Activated CD4-positive, alpha-beta memory T cell treated with anti-CD3 and anti-CD28 coated beads, Interleukin-2, amount 10 ng/mL, durations not matched to agents 7 days and 5 days (primary cell): Measurements from ENCODE around the gene MMP23B. TPM values are rescaled to one million over a fixed set of nuclear protein-coding genes. Genes with fewer than 3 reads are reported as not detected.
A peak's percentile ranks its signal among the peaks of the same experiment; 100 is the strongest.

Source experiments
- CTCF ChIA-PET: fragments of 350-600 bp; sonication (Branson Sonifier 250); formaldehyde crosslinking; loops from one replicate; lab custom pipeline; 2021; ENCODE audit warnings: antibody characterized with exemption, inconsistent platforms; lab: Charles Lee
- POLR2A ChIA-PET: fragments of 350-600 bp; sonication (Branson Sonifier 250); formaldehyde crosslinking; loops from one replicate; lab custom pipeline; 2021; ENCODE audit warnings: antibody characterized with exemption; lab: Charles Lee
- DNase-seq: peaks from one replicate; pipeline ENCODE4 v3.0.0-alpha.2; 2020
- H3K27ac Mint-ChIP-seq: one replicate; pipeline ENCODE4 v1.8.0; 2021; ENCODE audit warnings: mild to moderate bottlenecking, mixed read lengths
- H3K27me3 Mint-ChIP-seq: one replicate; pipeline ENCODE4 v1.8.0; 2021; ENCODE audit warnings: mixed read lengths
- H3K36me3 Mint-ChIP-seq: one replicate; pipeline ENCODE4 v1.8.0; 2021; ENCODE audit warnings: low read depth, mixed read lengths
- H3K4me1 Mint-ChIP-seq: one replicate; pipeline ENCODE4 v1.8.0; 2021; ENCODE audit warnings: mixed read lengths
- H3K4me3 Mint-ChIP-seq: one replicate; pipeline ENCODE4 v1.8.0; 2021; ENCODE audit warnings: mild to moderate bottlenecking, mixed read lengths
- H3K9me3 Mint-ChIP-seq: one replicate; pipeline ENCODE4 v1.8.0; 2021; ENCODE audit warnings: mixed read lengths
- total RNA-seq, 2 experiments: library from RNA; stranded (reverse); gene quantifications; one replicate each; pipeline ENCODE4 v1.2.3, GENCODE V29; 2021

Gene MMP23B
- total RNA-seq, 2 experiments from 2014 or later: 0.63 to 2.4 TPM

DNA sequence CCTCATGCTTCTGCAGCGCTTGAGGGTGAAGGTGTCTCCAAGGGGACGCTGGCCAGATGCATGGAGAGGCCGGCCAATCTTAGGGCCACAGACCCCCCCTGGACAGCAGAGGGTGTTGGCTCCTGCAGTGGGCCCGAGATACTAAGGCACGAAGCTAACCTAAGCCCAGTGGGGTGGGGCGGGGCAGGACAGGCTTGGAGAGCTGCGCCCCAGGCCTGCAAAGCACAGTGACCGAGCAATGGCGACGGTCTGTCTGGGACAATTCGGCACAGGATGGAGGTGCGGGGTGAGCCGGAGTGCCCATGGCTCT lies 33.3 kb upstream of the MMP23B start:
- Mint-ChIP-seq H3K27me3 (peaks cover 9% of the 10 kb centered on the region), H3K4me1 (peaks cover 8% of the 10 kb centered on the region), H3K4me3 (peak overlapping the region; percentile 72), H3K36me3 (no peaks in the 10 kb centered on the region), H3K9me3 (no peaks in the 10 kb centered on the region), H3K27ac (no peak overlapping the region)
- ChIA-PET POLR2A (interaction anchor here (1.0 to 3.1 kb wide), 4 partner anchors 8 to 32 kb away, joined by 3 to 14 read pairs (median 6); partner anchors contain the start of gene MIB2), CTCF (interaction anchor here (1.1 to 1.2 kb wide), 2 partner anchors 15 to 99 kb away, joined by 3 read pairs; no protein-coding TSS in a partner anchor)
- DNase-seq: no peak

DNA sequence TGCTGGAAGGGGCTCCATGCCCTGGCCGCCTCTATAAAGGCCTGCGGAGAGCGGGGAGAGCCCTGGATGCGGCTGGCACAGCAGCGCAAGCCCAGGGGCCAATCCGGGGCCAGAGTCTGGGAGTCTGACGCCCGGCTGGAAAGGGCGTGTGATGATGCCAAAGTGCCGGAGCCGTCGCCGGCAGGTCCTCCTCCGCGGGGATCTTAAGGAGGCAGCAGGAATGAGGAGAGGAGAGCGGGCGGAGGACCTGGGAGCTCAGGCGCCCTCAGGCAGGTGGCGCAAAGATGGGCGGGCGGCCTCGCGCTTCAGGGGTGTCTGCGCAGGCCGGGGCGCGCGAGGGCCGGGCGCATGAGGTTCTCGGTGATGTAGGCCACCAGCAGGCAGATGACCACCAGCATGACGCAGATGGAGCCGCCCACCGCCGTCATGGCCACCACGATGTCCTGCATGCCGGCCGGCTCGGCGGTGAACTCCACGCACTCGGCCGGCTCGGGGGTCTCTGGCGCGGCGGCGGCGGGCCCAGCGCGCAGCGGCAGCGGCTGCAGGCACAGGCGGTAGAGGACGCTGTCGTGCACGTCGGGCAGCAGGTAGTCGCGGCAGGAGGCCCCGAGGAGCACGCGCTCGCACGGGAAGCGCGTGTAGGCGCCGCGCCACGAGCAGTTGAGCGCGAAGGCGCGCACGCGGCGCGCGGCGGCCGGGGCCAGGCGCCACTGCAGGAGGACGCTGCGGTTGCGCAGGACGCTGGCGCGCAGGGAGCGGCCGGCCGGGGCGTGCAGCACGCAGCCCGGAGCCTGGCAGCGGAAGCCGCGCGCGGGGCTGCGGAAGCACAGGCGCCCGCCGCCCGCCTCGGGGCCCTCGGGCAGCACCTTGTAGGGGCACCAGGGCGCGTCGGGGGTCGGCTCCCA lies 32.7 kb upstream of the MMP23B start:
- H3K27me3 Mint-ChIP-seq: peaks cover 9% of the 10 kb centered on the region
- peak; percentile 55 for DNase-seq

GRCh38 chr1:1599935-1600860 lies 31.8 kb upstream of the MMP23B start, which contains the start of gene FNDC10:
Gene FNDC10 (minus strand): TSS chr1:1600135. CDS start chr1:1600015, 120 bp downstream.
- H3K9me3 Mint-ChIP-seq: no peaks in the 10 kb centered on the region
- peak within 1 kb of the TSS; percentile 40 for H3K27ac Mint-ChIP-seq
- peaks cover 9% of the 10 kb centered on the region for H3K27me3 Mint-ChIP-seq
- ChIA-PET POLR2A (interaction anchor here (1.4 kb wide), 1 partner anchor 14 kb away, joined by 9 read pairs; no protein-coding TSS in a partner anchor), CTCF (no interaction called here)
- H3K36me3 Mint-ChIP-seq: no peaks in the 10 kb centered on the region
- H3K4me1 Mint-ChIP-seq: peaks cover 9% of the 10 kb centered on the region
- H3K4me3 Mint-ChIP-seq: peak within 1 kb of the TSS; percentile 72
- DNase-seq: no peak

More for the DNA sequence above, 32.7 kb upstream of the MMP23B start:
- Mint-ChIP-seq H3K36me3 (no peaks in the 10 kb centered on the region), H3K4me3 (peak overlapping the region; percentile 72), H3K9me3 (no peaks in the 10 kb centered on the region), H3K27ac (peak overlapping the region; percentile 40), H3K4me1 (peaks cover 8% of the 10 kb centered on the region)
- ChIA-PET POLR2A (interaction anchor here (1.0 to 3.1 kb wide), 2 partner anchors 16 to 25 kb away, joined by 3 to 14 read pairs; partner anchors contain the start of gene MIB2), CTCF (interaction anchor here (1.1 kb wide), 1 partner anchor 99 kb away, joined by 3 read pairs; no protein-coding TSS in a partner anchor)

DNA sequence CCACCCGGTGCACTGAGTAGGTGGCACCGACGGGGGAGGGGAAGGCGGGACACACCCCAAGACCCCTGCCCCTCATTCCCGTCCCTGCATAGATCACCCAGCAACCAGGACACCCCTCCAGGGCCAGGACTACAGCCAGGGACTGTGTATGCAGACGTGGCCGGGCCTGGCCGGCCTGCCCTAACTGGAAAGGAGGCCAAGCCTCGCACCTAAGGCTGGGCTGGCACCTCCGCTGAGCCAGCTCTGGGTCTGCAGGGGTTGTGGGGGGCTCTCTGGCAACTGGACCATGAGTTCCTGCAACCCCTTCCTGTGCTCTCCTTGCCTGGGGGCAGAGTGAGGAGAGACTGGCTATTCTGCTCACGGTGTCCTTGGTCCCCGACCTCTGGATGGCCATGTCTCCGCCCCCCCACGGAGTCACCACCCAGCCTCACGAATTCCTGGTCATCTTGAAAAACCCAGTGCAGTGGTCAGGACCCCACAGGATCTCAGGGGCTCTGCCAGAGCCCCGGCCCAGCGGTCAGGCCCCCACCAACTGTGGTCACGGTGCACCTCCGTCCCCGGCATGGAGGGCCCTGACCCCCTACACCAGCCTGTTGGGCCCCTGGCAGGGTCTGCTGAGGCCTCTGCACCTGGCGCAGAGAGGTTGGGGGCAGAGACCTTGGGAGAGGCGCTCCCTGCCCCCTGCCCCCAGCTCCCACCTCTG lies 31.0 kb upstream of the MMP23B start:
- POLR2A ChIA-PET: interaction anchor here (1.4 kb wide), 1 partner anchor 13 kb away, joined by 9 read pairs; no protein-coding TSS in a partner anchor
- Mint-ChIP-seq H3K27ac (no peak overlapping the region), H3K4me1 (peaks cover 9% of the 10 kb centered on the region), H3K4me3 (peak overlapping the region; percentile 44), H3K9me3 (no peaks in the 10 kb centered on the region), H3K36me3 (no peaks in the 10 kb centered on the region), H3K27me3 (peaks cover 9% of the 10 kb centered on the region)
- CTCF ChIA-PET: interaction anchor here (1.4 kb wide), 1 partner anchor 13 kb away, joined by 3 read pairs; no protein-coding TSS in a partner anchor
- DNase-seq: no peak

GRCh38 chr1:1601564-1602303 lies 30.2 kb upstream of the MMP23B start:
- H3K9me3 Mint-ChIP-seq: no peaks in the 10 kb centered on the region
- no peak overlapping the region for H3K27ac Mint-ChIP-seq
- DNase-seq: no peak
- H3K36me3 Mint-ChIP-seq: no peaks in the 10 kb centered on the region
- no peak overlapping the region for H3K4me3 Mint-ChIP-seq
- ChIA-PET CTCF (interaction anchor here (1.4 kb wide), 1 partner anchor 12 kb away, joined by 3 read pairs; no protein-coding TSS in a partner anchor), POLR2A (interaction anchor here (1.4 kb wide), 1 partner anchor 13 kb away, joined by 9 read pairs; no protein-coding TSS in a partner anchor)
- H3K4me1 Mint-ChIP-seq: peaks cover 11% of the 10 kb centered on the region
- peaks cover 9% of the 10 kb centered on the region for H3K27me3 Mint-ChIP-seq

DNA sequence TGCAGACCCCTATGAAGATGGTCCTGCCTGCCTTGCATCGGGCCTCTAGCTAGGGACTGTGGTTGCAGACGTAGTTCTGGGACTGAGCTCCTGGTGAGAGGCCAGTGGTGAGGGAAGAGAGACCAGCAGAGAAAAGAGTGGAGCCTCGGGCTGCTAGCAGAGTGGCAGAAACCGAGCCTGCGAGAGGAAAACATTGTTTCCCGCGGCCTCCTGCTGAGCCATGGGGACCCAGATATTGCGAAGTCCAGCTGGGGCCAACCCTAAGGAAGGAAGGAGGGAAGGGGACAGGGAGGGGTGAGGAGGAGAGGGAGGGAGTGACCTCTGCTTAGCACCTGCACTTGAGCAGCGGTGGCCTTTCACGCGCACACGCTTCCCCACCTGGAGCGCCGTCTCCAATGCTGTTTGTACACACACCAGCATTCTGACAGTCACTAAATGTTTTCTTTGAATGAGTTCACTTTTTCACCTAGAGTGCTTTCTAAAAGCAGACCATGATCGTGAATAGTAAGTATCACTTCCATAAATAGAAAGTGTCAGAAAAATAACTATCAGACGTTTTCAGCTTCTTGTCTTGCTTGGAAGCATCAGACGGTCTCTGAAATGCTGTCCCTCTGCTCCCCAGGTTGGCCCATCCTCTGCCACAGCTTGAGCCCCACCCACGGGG lies 29.5 kb upstream of the MMP23B start:
- peaks cover 9% of the 10 kb centered on the region for H3K27me3 Mint-ChIP-seq
- DNase-seq: no peak
- CTCF ChIA-PET: interaction anchor here (1.4 kb wide), 1 partner anchor 11 kb away, joined by 3 read pairs; no protein-coding TSS in a partner anchor
- no peaks in the 10 kb centered on the region for H3K9me3 Mint-ChIP-seq
- POLR2A ChIA-PET: interaction anchor here (0.8 to 2.2 kb wide), 2 partner anchors 12 to 27 kb away, joined by 5 to 16 read pairs; partner anchors contain the start of gene MIB2
- H3K36me3 Mint-ChIP-seq: no peaks in the 10 kb centered on the region
- H3K4me1 Mint-ChIP-seq: peaks cover 18% of the 10 kb centered on the region
- no peak overlapping the region for H3K27ac Mint-ChIP-seq
- H3K4me3 Mint-ChIP-seq: no peak overlapping the region

DNA sequence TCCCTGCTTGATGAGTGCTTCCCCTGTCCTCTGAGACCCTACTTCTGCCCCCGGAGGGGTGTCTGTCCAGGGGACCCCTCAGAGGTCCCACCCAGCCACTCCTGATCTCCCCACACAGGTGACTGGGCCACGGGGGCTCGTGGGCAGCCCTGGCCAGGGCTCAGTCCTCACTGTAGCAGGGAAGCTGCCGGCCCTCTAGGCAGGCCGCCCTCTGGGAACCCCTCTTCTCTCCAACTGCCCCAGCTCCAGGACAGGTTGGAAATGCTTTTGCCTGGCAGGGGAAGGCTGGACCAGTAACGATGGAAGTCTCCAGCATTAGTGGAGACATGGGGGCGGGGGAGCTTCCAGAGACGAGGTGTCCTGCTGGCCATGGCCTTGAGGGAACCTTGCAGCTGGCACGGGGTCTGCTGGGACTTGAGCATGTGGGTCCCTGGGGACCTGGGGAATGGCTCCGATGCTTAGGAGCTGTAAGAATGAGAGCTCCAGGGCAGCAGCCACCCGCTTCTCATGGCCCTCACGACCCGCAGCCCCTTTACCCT lies 28.9 kb upstream of the MMP23B start:
- H3K4me3 Mint-ChIP-seq: no peak overlapping the region
- H3K27me3 Mint-ChIP-seq: peaks cover 6% of the 10 kb centered on the region
- H3K4me1 Mint-ChIP-seq: peaks cover 22% of the 10 kb centered on the region
- no peaks in the 10 kb centered on the region for H3K36me3 Mint-ChIP-seq
- no peaks in the 10 kb centered on the region for H3K9me3 Mint-ChIP-seq
- DNase-seq: no peak
- H3K27ac Mint-ChIP-seq: no peak overlapping the region
- ChIA-PET POLR2A (interaction anchor here (0.8 to 2.2 kb wide), 3 partner anchors 11 to 29 kb away, joined by 3 to 16 read pairs (median 5); partner anchors contain the start of genes MIB2 and SSU72), CTCF (no interaction called here)

- Mint-ChIP-seq H3K27me3 (peaks cover 3% of the 10 kb centered on the region), H3K27ac (no peak overlapping the region), H3K4me1 (peaks cover 19% of the 10 kb centered on the region), H3K4me3 (no peak overlapping the region), H3K36me3 (no peaks in the 10 kb centered on the region), H3K9me3 (no peaks in the 10 kb centered on the region)
- no peak for DNase-seq
- ChIA-PET CTCF (no interaction called here), POLR2A (interaction anchor here (1.2 to 2.2 kb wide), 2 partner anchors 11 to 30 kb away, joined by 3 to 16 read pairs; partner anchors contain the start of genes MIB2 and SSU72)
These were observed 28.2 kb upstream of the MMP23B start for GRCh38 chr1:1603671-1604373.

- Mint-ChIP-seq H3K27me3 (no peaks in the 10 kb centered on the region), H3K27ac (peak overlapping the region; percentile 40), H3K9me3 (no peaks in the 10 kb centered on the region), H3K4me1 (peaks cover 15% of the 10 kb centered on the region), H3K4me3 (no peak overlapping the region), H3K36me3 (no peaks in the 10 kb centered on the region)
- POLR2A ChIA-PET: interaction anchor here (1.2 to 2.2 kb wide), 2 partner anchors 10 to 30 kb away, joined by 3 to 16 read pairs; partner anchors contain the start of genes MIB2 and SSU72
- CTCF ChIA-PET: no interaction called here
- DNase-seq: no peak
These were observed 27.5 kb upstream of the MMP23B start for GRCh38 chr1:1604374-1605033.

GRCh38 chr1:1605034-1605591 lies 26.9 kb upstream of the MMP23B start:
- Mint-ChIP-seq H3K9me3 (no peaks in the 10 kb centered on the region), H3K4me1 (peaks cover 15% of the 10 kb centered on the region), H3K27ac (peak overlapping the region; percentile 40)

More at GRCh38 chr1:1605034-1605591, 26.9 kb upstream of the MMP23B start:
- H3K27me3 Mint-ChIP-seq: no peaks in the 10 kb centered on the region
- CTCF ChIA-PET: no interaction called here
- DNase-seq: no peak
- no peak overlapping the region for H3K4me3 Mint-ChIP-seq
- no peaks in the 10 kb centered on the region for H3K36me3 Mint-ChIP-seq
- POLR2A ChIA-PET: no interaction called here
